Measurements from ENCODE around the gene ITSN1. TPM values are rescaled to one million over a fixed set of nuclear protein-coding genes. Genes with fewer than 3 reads are reported as not detected.
"Not testable (repeated sequence)": the region's sequence is repeated elsewhere in the genome, so short reads cannot be mapped to it uniquely, and the experiment has no call there.

The ITSN1 gene
- total and polyA plus RNA-seq, 2 experiments from 2014 or later = 35.5 to 57.1 TPM

DNA sequence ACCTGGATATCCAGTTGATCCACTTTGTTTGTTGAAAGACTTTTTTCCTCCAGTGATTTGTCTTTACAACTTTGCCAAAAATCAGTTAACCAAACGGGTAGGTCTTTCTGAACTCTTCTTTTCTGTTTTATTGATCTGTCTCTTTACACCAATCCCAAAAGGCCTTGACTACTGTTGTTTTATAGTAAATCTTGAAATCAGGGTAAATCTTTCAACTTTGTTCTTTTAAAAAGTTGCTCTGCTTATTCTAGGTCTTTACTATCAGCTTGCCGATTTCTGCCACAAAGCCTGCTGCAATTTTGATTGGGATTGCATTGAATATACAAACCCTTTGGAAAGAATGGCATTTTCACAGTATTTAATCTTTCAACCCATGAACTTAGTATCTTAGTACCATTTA is 66.6 kb downstream of the ITSN1 start:
- peaks cover 30% of the 10 kb centered on the region for H3F3A ChIP-seq (ENCODE audit: insufficient read depth)
- H4K20me1 ChIP-seq (ENCODE audit: insufficient read depth) = no peaks in the 10 kb centered on the region
- H3K4me1 ChIP-seq (ENCODE audit: insufficient read depth) = peaks cover 18% of the 10 kb centered on the region
- H3K27me3 ChIP-seq (replicated peaks; ENCODE audit: insufficient read depth) = no peaks in the 10 kb centered on the region
- no peak overlapping the region for H3K4me2 ChIP-seq (ENCODE audit: unreplicated experiment)
- H3K9me3 ChIP-seq (ENCODE audit: low read depth) = no peaks in the 10 kb centered on the region
- in situ Hi-C loops (cut with MboI) = no loop called here
- H3K9ac ChIP-seq = no peak overlapping the region
- DNase-seq = no peak
- TF ChIP-seq EZH2 (IDR thresholded peaks at IDR 0.05; ENCODE audit: insufficient read depth, poor library complexity, severe bottlenecking) (no peak), EZH2phosphoT487 (IDR thresholded peaks at IDR 0.05; ENCODE audit: insufficient read depth, low read depth) (no peak)
- WGBS, 2 experiments (ENCODE audit: low coverage in 1 of 2, low lambda C conversion rate in 2 of 2, missing lambda C conversion rate in 2 of 2) = 100% methylated on average over 2 of the region's 2 CpGs
- peaks cover 96% of the 10 kb centered on the region for H3K79me2 ChIP-seq (ENCODE audit: insufficient read depth)
- 0 out of 2 replicates have a peak, but pooled peaks cover 5% of the 10 kb centered on the region for H3K36me3 ChIP-seq (ENCODE audit: low read depth)
- no peak overlapping the region for H3K4me3 ChIP-seq
- H3K27ac ChIP-seq = no peak overlapping the region
- H2AFZ ChIP-seq = no peak overlapping the region
- H3K9me2 ChIP-seq (ENCODE audit: insufficient read depth) = no peaks in the 10 kb centered on the region

DNA sequence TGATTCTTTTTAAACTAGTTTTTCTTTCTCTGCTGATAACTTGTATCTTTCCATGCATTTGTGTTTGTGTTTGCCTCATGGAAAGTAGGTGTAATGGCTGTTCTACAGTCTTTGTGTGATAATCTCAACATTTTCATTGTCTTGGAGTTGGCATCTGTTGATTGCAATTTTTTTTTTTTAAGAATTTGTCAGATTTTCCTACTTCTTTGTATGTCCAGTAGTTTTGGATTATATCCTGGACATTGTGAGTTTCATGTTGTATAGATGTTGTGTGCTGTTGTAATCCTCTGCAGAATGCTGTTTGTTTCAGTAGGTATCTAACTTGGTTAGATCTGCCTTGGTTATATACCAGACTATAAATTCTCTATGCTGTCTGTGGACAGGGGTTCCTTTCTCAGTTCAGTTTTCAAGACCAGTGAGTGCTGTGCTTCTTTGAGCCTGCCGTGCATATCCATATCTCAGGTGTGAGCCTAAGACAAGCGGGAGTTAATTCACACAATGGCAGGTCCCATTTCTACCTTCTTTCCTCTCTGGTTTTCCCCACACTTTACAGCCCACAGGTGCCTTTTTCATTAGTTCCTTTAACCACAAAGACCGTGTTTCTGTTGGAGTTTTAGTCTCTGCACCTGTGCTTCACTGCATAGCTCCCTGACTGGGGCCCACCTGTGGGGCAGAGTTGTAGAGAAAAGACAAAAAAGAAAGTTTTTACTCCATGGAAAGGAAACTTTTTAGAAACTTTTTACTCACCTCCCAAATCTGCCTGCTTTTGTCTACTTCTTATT is 69.9 kb downstream of the ITSN1 start:
- Histone ChIP-seq H3K9me3 (ENCODE audit: low read depth) (no peaks in the 10 kb centered on the region), H3K4me2 (ENCODE audit: unreplicated experiment) (no peak overlapping the region), H4K20me1 (ENCODE audit: insufficient read depth) (no peaks in the 10 kb centered on the region), H3K27me3 (replicated peaks; ENCODE audit: insufficient read depth) (no peaks in the 10 kb centered on the region), H3F3A (ENCODE audit: insufficient read depth) (peaks cover 22% of the 10 kb centered on the region), H3K9ac (no peak overlapping the region), H3K27ac (no peak overlapping the region), H2AFZ (no peak overlapping the region), H3K36me3 (ENCODE audit: low read depth) (0 out of 2 replicates have a peak, but pooled peaks cover 5% of the 10 kb centered on the region), H3K4me3 (no peak overlapping the region), H3K9me2 (ENCODE audit: insufficient read depth) (no peaks in the 10 kb centered on the region), H3K4me1 (ENCODE audit: insufficient read depth) (peaks cover 5% of the 10 kb centered on the region), H3K79me2 (ENCODE audit: insufficient read depth) (peaks cover 99% of the 10 kb centered on the region)
- in situ Hi-C loops (cut with MboI) = no loop called here
- WGBS, 2 experiments (ENCODE audit: low coverage in 1 of 2, low lambda C conversion rate in 2 of 2, missing lambda C conversion rate in 2 of 2) = 77 to 89% methylated on average over 3 of the region's 3 CpGs
- no peak for TF ChIP-seq EZH2 (IDR thresholded peaks at IDR 0.05; ENCODE audit: insufficient read depth, poor library complexity, severe bottlenecking)
- TF ChIP-seq EZH2phosphoT487 (IDR thresholded peaks at IDR 0.05; ENCODE audit: insufficient read depth, low read depth) = no peak
- no peak for DNase-seq

DNA sequence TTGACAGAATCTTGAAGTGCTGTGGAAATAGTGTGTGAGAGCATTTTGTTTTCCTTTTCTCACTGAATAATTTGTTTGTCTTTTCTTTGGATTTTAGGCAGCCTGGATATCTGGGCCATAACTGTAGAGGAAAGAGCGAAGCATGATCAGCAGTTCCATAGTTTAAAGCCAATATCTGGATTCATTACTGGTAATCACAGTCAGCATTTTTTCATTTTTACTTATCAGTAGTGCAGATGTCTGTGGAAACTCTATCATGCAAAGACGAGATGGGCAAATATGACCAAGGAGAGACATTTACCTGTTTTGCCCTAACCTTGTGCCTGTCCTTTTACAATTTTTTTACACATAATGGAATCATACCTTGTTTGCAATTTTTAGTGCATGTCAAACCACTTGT is 78.8 kb downstream of the ITSN1 start:
- no peaks in the 10 kb centered on the region for H3K9me2 ChIP-seq (ENCODE audit: insufficient read depth)
- no peaks in the 10 kb centered on the region for H3F3A ChIP-seq (ENCODE audit: insufficient read depth)
- no peak overlapping the region for H2AFZ ChIP-seq
- H3K27me3 ChIP-seq (replicated peaks; ENCODE audit: insufficient read depth) = no peaks in the 10 kb centered on the region
- H3K9ac ChIP-seq = no peak overlapping the region
- H3K4me2 ChIP-seq (ENCODE audit: unreplicated experiment) = no peak overlapping the region
- H3K79me2 ChIP-seq (ENCODE audit: insufficient read depth) = peaks cover 46% of the 10 kb centered on the region
- H3K4me3 ChIP-seq = no peak overlapping the region
- TF ChIP-seq EZH2phosphoT487 (IDR thresholded peaks at IDR 0.05; ENCODE audit: insufficient read depth, low read depth) (no peak), EZH2 (IDR thresholded peaks at IDR 0.05; ENCODE audit: insufficient read depth, poor library complexity, severe bottlenecking) (no peak)
- in situ Hi-C loops (cut with MboI) = no loop called here
- 93 to 96% methylated on average over 2 of the region's 2 CpGs for WGBS, 2 experiments (ENCODE audit: low coverage in 1 of 2, low lambda C conversion rate in 2 of 2, missing lambda C conversion rate in 2 of 2)
- H3K36me3 ChIP-seq (ENCODE audit: low read depth) = peaks cover 22% of the 10 kb centered on the region; the same call in 1 of the 2 replicates
- no peak for DNase-seq
- no peak overlapping the region for H3K27ac ChIP-seq
- no peaks in the 10 kb centered on the region for H3K9me3 ChIP-seq (ENCODE audit: low read depth)
- H4K20me1 ChIP-seq (ENCODE audit: insufficient read depth) = no peaks in the 10 kb centered on the region
- H3K4me1 ChIP-seq (ENCODE audit: insufficient read depth) = peaks cover 6% of the 10 kb centered on the region; the same call in 1 of the 2 replicates

DNA sequence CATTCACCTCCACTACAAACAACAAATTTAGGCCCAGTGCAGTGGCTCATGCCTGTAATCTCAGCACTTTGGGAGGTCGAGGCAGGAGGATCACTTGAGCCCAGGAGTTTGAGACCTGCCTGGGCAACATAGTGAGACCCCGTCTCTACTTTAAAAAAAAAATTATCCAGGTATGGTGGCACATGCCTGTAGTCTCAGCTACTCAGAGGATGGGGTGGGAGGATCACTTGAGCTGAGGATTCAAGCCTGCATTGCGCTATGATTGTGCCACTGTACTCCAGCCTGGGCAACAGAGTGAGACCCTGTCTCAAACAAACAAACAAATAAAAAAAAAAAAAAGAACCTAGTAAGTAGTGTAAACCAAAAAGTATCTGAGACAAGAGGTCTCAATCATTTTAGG is 86.8 kb downstream of the ITSN1 start:
- H2AFZ ChIP-seq; H3K4me2 ChIP-seq (ENCODE audit: unreplicated experiment); in situ Hi-C loops (cut with MboI); DNase-seq; H3K27ac ChIP-seq; H3K79me2 ChIP-seq (ENCODE audit: insufficient read depth); H3K4me3 ChIP-seq; H3K36me3 ChIP-seq (ENCODE audit: low read depth); H3K9me3 ChIP-seq (ENCODE audit: low read depth); H3F3A ChIP-seq (ENCODE audit: insufficient read depth); H3K9ac ChIP-seq; H3K4me1 ChIP-seq (ENCODE audit: insufficient read depth); H4K20me1 ChIP-seq (ENCODE audit: insufficient read depth); H3K27me3 ChIP-seq (replicated peaks; ENCODE audit: insufficient read depth); H3K9me2 ChIP-seq (ENCODE audit: insufficient read depth): not testable (repeated sequence)
- 94 to 96% methylated on average over 3 of the region's 3 CpGs for WGBS, 2 experiments (ENCODE audit: low coverage in 1 of 2, low lambda C conversion rate in 2 of 2, missing lambda C conversion rate in 2 of 2)
